ENCODE data around the gene KIAA1958.

Gene KIAA1958

GRCh38 chr9:112544477-112544876, 57.9 kb downstream of the KIAA1958 start:
- no peak for TF ChIP-seq CTCF (IDR thresholded peaks at IDR 0.05; ENCODE audit: insufficient read depth, low read depth, low read length, missing control alignments)
- no peak for DNase-seq (ENCODE audit: low read depth)
- no peak overlapping the region for H3K4me3 ChIP-seq (ENCODE audit: low read length)

GRCh38 chr9:112545237-112545636, 58.6 kb downstream of the KIAA1958 start:
- H3K4me3 ChIP-seq (ENCODE audit: low read length): no peak overlapping the region
- TF ChIP-seq CTCF (IDR thresholded peaks at IDR 0.05; ENCODE audit: insufficient read depth, low read depth, low read length, missing control alignments): no peak

GRCh38 chr9:112546149-112547012, 59.8 kb downstream of the KIAA1958 start:
- peak; percentile 71 for DNase-seq (ENCODE audit: low read depth)
- TF ChIP-seq CTCF (IDR thresholded peaks at IDR 0.05; ENCODE audit: insufficient read depth, low read depth, low read length, missing control alignments): no peak
- H3K4me3 ChIP-seq (ENCODE audit: low read length): no peak overlapping the region

More at GRCh38 chr9:112545237-112545636, 58.6 kb downstream of the KIAA1958 start:
- DNase-seq (ENCODE audit: low read depth): no peak

- no peak for TF ChIP-seq CTCF (IDR thresholded peaks at IDR 0.05; ENCODE audit: insufficient read depth, low read depth, low read length, missing control alignments)
- no peak overlapping the region for H3K4me3 ChIP-seq (ENCODE audit: low read length)
- no peak for DNase-seq (ENCODE audit: low read depth)
These were observed 61.4 kb downstream of the KIAA1958 start for GRCh38 chr9:112548051-112548440.

GRCh38 chr9:112548836-112549595, 62.4 kb downstream of the KIAA1958 start:
- no peak for DNase-seq (ENCODE audit: low read depth)
- no peak overlapping the region for H3K4me3 ChIP-seq (ENCODE audit: low read length)
- TF ChIP-seq CTCF (IDR thresholded peaks at IDR 0.05; ENCODE audit: insufficient read depth, low read depth, low read length, missing control alignments): no peak

- TF ChIP-seq CTCF (IDR thresholded peaks at IDR 0.05; ENCODE audit: insufficient read depth, low read depth, low read length, missing control alignments): no peak
- H3K4me3 ChIP-seq (ENCODE audit: low read length): no peak overlapping the region
- DNase-seq (ENCODE audit: low read depth): peak; percentile 88
These were observed 63.9 kb downstream of the KIAA1958 start for GRCh38 chr9:112550531-112550930.

Measured in epithelial cell of esophagus (primary cell).